ENCODE data around the gene ACSL3. TPM values are rescaled to one million over a fixed set of nuclear protein-coding genes. Genes with fewer than 3 reads are reported as not detected.

Gene ACSL3
- polyA plus RNA-seq, 1 experiment = 88.9 TPM

- no peak for TF ChIP-seq CTCF (IDR thresholded peaks at IDR 0.05; ENCODE audit: low read depth, low read length)
- no peak for DNase-seq (ENCODE audit: low read depth, low spot score)
- ChIA-PET CTCF (interaction anchor here (0.7 to 1.8 kb wide), 3 partner anchors 17 to 133 kb away, joined by 3 to 5 read pairs (median 3); no protein-coding TSS in a partner anchor), POLR2A (no interaction called here)
- Histone ChIP-seq H3K27me3 (ENCODE audit: control insufficient read depth, insufficient read depth, low read length) (no peaks in the 10 kb centered on the region), H3K9me3 (ENCODE audit: control insufficient read depth, insufficient read depth, low read length) (no peaks in the 10 kb centered on the region), H3K4me3 (ENCODE audit: low read depth, low read length) (no peak overlapping the region), H3K27ac (ENCODE audit: low read depth, low read length) (no peak overlapping the region)
Measured at GRCh38 chr2:222968550-222969155, 107.8 kb downstream of the ACSL3 start.

GRCh38 chr2:222969491-222969890, 108.7 kb downstream of the ACSL3 start:
- POLR2A ChIA-PET = no interaction called here
- H3K9me3 ChIP-seq (ENCODE audit: control insufficient read depth, insufficient read depth, low read length) = no peaks in the 10 kb centered on the region
- no peak for TF ChIP-seq CTCF (IDR thresholded peaks at IDR 0.05; ENCODE audit: low read depth, low read length)
- DNase-seq (ENCODE audit: low read depth, low spot score) = no peak
- no peak overlapping the region for H3K27ac ChIP-seq (ENCODE audit: low read depth, low read length)
- H3K4me3 ChIP-seq (ENCODE audit: low read depth, low read length) = no peak overlapping the region
- H3K27me3 ChIP-seq (ENCODE audit: control insufficient read depth, insufficient read depth, low read length) = no peaks in the 10 kb centered on the region
- CTCF ChIA-PET = interaction anchor here (1.3 to 1.8 kb wide), 3 partner anchors 132 to 278 kb away, joined by 3 to 5 read pairs (median 4); no protein-coding TSS in a partner anchor

GRCh38 chr2:222972420-222972819, 111.6 kb downstream of the ACSL3 start:
- CTCF ChIA-PET = interaction anchor here (0.6 to 2.8 kb wide), 77 partner anchors 10 to 829 kb away, joined by 3 to 63 read pairs (median 5); partner anchors contain the start of gene KCNE4
- DNase-seq (ENCODE audit: low read depth, low spot score) = no peak
- Histone ChIP-seq H3K27me3 (ENCODE audit: control insufficient read depth, insufficient read depth, low read length) (no peaks in the 10 kb centered on the region), H3K27ac (ENCODE audit: low read depth, low read length) (no peak overlapping the region), H3K4me3 (ENCODE audit: low read depth, low read length) (no peak overlapping the region), H3K9me3 (ENCODE audit: control insufficient read depth, insufficient read depth, low read length) (no peaks in the 10 kb centered on the region)
- POLR2A ChIA-PET = interaction anchor here (1.0 kb wide), 1 partner anchor 82 kb away, joined by 5 read pairs; no protein-coding TSS in a partner anchor
- no peak for TF ChIP-seq CTCF (IDR thresholded peaks at IDR 0.05; ENCODE audit: low read depth, low read length)

- Histone ChIP-seq H3K9me3 (ENCODE audit: control insufficient read depth, insufficient read depth, low read length) (no peaks in the 10 kb centered on the region), H3K4me3 (ENCODE audit: low read depth, low read length) (no peak overlapping the region), H3K27ac (ENCODE audit: low read depth, low read length) (no peak overlapping the region), H3K27me3 (ENCODE audit: control insufficient read depth, insufficient read depth, low read length) (no peaks in the 10 kb centered on the region)
- ChIA-PET CTCF (interaction anchor here (1.1 to 2.2 kb wide), 5 partner anchors 9 to 825 kb away, joined by 3 to 63 read pairs (median 5); no protein-coding TSS in a partner anchor), POLR2A (no interaction called here)
- no peak for DNase-seq (ENCODE audit: low read depth, low spot score)
- TF ChIP-seq CTCF (IDR thresholded peaks at IDR 0.05; ENCODE audit: low read depth, low read length) = no peak
Measured at GRCh38 chr2:222973237-222973636, 112.4 kb downstream of the ACSL3 start.

- TF ChIP-seq CTCF (IDR thresholded peaks at IDR 0.05; ENCODE audit: low read depth, low read length) = no peak
- Histone ChIP-seq H3K4me3 (ENCODE audit: low read depth, low read length) (no peak overlapping the region), H3K9me3 (ENCODE audit: control insufficient read depth, insufficient read depth, low read length) (no peaks in the 10 kb centered on the region), H3K27me3 (ENCODE audit: control insufficient read depth, insufficient read depth, low read length) (no peaks in the 10 kb centered on the region), H3K27ac (ENCODE audit: low read depth, low read length) (no peak overlapping the region)
- ChIA-PET CTCF (interaction anchor here (1.1 to 2.2 kb wide), 2 partner anchors 128 to 824 kb away, joined by 5 read pairs; no protein-coding TSS in a partner anchor), POLR2A (no interaction called here)
- no peak for DNase-seq (ENCODE audit: low read depth, low spot score)
Measured at GRCh38 chr2:222973733-222974132, 112.9 kb downstream of the ACSL3 start.

Measured in AG04450 (cell line).